Endodermal cell (in vitro differentiated cells): ENCODE results near the gene MT4. TPM values are rescaled to one million over a fixed set of nuclear protein-coding genes. Genes with fewer than 3 reads are reported as not detected.

Source experiments
- DNase-seq: peaks from one replicate; pipeline ENCODE4 v3.0.0-alpha.2; 2017
- H3K27ac ChIP-seq: 2 replicates; pipeline ENCODE4 v1.5.1; 2013; ENCODE audit warnings: mild to moderate bottlenecking, low read depth, low read length, moderate library complexity
- H3K27me3 ChIP-seq: 2 replicates; pipeline ENCODE4 v1.6.1; 2013; ENCODE audit warnings: mild to moderate bottlenecking, low read length, moderate library complexity; ENCODE audit not compliant: insufficient read depth, control insufficient read depth, poor library complexity, severe bottlenecking
- H3K36me3 ChIP-seq: 2 replicates; pipeline ENCODE4 v1.7.0; 2013; ENCODE audit warnings: mild to moderate bottlenecking, low read length, moderate library complexity; ENCODE audit not compliant: control insufficient read depth, insufficient read depth
- H3K4me1 ChIP-seq: one replicate; pipeline ENCODE4 v1.7.0; 2013; ENCODE audit warnings: low read length; ENCODE audit not compliant: control insufficient read depth, insufficient read depth
- H3K4me3 ChIP-seq: 2 replicates; pipeline ENCODE4 v1.5.1; 2013; ENCODE audit warnings: mild to moderate bottlenecking, low read length, moderate library complexity
- H3K9ac ChIP-seq: 2 replicates; pipeline ENCODE4 v1.6.1; 2013; ENCODE audit warnings: mild to moderate bottlenecking, low read length, moderate library complexity; ENCODE audit not compliant: poor library complexity, severe bottlenecking; ENCODE audit errors: extremely low read depth
- H3K9me3 ChIP-seq: 2 replicates; pipeline ENCODE4 v1.6.1; 2013; ENCODE audit warnings: mild to moderate bottlenecking, low read length, moderate library complexity; ENCODE audit not compliant: control insufficient read depth
- H3K27ac Mint-ChIP-seq: 2 replicates; pipeline ENCODE4 v1.8.0; 2020; ENCODE audit warnings: mixed read lengths
- H3K27me3 Mint-ChIP-seq: 2 replicates; pipeline ENCODE4 v1.8.0; 2021; ENCODE audit warnings: mild to moderate bottlenecking, mixed read lengths; ENCODE audit not compliant: insufficient read depth
- H3K36me3 Mint-ChIP-seq: 2 replicates; pipeline ENCODE4 v1.8.0; 2020; ENCODE audit warnings: low read depth, mixed read lengths
- H3K4me1 Mint-ChIP-seq: 2 replicates; pipeline ENCODE4 v1.8.0; 2020; ENCODE audit warnings: mixed read lengths
- H3K4me3 Mint-ChIP-seq: 2 replicates; pipeline ENCODE4 v1.8.0; 2020; ENCODE audit warnings: mild to moderate bottlenecking, moderate library complexity, mixed read lengths
- H3K9me3 Mint-ChIP-seq: 2 replicates; pipeline ENCODE4 v1.8.0; 2020; ENCODE audit warnings: mild to moderate bottlenecking, mixed read lengths
- WGBS, 2 experiments: methylation state at CpG; one replicate each; pipeline versions ENCODE4 v1.1.5 to v1.1.7; 2013; ENCODE audit warnings: missing lambda C conversion rate in 2 of 2, mixed read lengths in 1 of 2; ENCODE audit not compliant: insufficient coverage in 1 of 2, insufficient read length in 1 of 2; 5-methylcytosine and 5-hydroxymethylcytosine counted together
- total RNA-seq, 2 donors: library from RNA; stranded (reverse); fragmentation: NEBNext Ultra II Directional in 1 of 2; extraction: Animal tissue kit (Norgen Biotek cat#: 25700) in 1 of 2; gene quantifications; 2 replicates in 1 of 2; 3 replicates in 1 of 2; pipeline ENCODE4 v1.2.1, GENCODE V29; 2021
- TF ChIP-seq, protein P1 (sequence below): fragments of 200-600 bp; sonication (generic); conservative IDR thresholded peaks from 2 replicates; pipeline ENCODE4 v1.5.0; 2021; ENCODE audit warnings: antibody characterized with exemption, mild to moderate bottlenecking

The MT4 gene
- total RNA-seq, 2 donors from 2014 or later = not detected

DNA sequence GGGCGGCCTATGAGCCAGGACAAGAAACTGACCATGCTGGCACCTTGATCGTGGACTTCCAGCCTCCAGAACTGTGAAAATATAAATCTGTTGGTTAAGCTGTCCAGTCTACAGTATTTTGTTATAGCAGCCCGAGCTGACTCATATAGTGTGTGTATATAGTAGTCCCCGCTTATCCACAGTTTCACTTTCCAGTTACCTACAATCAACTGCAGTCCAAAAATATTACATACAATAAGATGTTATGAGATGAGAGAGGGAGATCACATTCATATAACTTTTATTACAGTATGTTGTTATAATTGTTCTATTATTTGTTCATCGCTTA is 29.4 kb downstream of the MT4 start:
- peaks cover 40% of the 10 kb centered on the region for H3K27me3 ChIP-seq
- H3K27ac ChIP-seq = no peak overlapping the region
- H3K4me3 Mint-ChIP-seq = no peak overlapping the region
- no peak for DNase-seq
- no peaks in the 10 kb centered on the region for H3K9me3 Mint-ChIP-seq
- peaks cover 62% of the 10 kb centered on the region for H3K27me3 Mint-ChIP-seq
- TF ChIP-seq, protein P1, sequence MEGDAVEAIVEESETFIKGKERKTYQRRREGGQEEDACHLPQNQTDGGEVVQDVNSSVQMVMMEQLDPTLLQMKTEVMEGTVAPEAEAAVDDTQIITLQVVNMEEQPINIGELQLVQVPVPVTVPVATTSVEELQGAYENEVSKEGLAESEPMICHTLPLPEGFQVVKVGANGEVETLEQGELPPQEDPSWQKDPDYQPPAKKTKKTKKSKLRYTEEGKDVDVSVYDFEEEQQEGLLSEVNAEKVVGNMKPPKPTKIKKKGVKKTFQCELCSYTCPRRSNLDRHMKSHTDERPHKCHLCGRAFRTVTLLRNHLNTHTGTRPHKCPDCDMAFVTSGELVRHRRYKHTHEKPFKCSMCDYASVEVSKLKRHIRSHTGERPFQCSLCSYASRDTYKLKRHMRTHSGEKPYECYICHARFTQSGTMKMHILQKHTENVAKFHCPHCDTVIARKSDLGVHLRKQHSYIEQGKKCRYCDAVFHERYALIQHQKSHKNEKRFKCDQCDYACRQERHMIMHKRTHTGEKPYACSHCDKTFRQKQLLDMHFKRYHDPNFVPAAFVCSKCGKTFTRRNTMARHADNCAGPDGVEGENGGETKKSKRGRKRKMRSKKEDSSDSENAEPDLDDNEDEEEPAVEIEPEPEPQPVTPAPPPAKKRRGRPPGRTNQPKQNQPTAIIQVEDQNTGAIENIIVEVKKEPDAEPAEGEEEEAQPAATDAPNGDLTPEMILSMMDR = no peak
- H3K4me1 ChIP-seq = no peaks in the 10 kb centered on the region
- H3K36me3 ChIP-seq = no peaks in the 10 kb centered on the region
- H3K4me1 Mint-ChIP-seq = no peaks in the 10 kb centered on the region
- 91% methylated on average over 3 of the region's 5 CpGs; no CpG with 5 or more reads in 1 of the 2 experiments for WGBS, 2 experiments
- H3K9me3 ChIP-seq = no peaks in the 10 kb centered on the region
- no peaks in the 10 kb centered on the region for H3K36me3 Mint-ChIP-seq
- no peak overlapping the region for H3K9ac ChIP-seq
- no peak overlapping the region for H3K4me3 ChIP-seq
- no peak overlapping the region for H3K27ac Mint-ChIP-seq

GRCh38 chr16:56600398-56600999 is 35.6 kb downstream of the MT4 start:
- Histone ChIP-seq H3K9me3 (no peaks in the 10 kb centered on the region), H3K4me3 (no peak overlapping the region), H3K27ac (no peak overlapping the region), H3K9ac (no peak overlapping the region), H3K36me3 (no peaks in the 10 kb centered on the region), H3K4me1 (no peaks in the 10 kb centered on the region), H3K27me3 (peaks cover 5% of the 10 kb centered on the region)
- Mint-ChIP-seq H3K27me3 (peaks cover 35% of the 10 kb centered on the region), H3K4me1 (no peaks in the 10 kb centered on the region), H3K4me3 (no peak overlapping the region), H3K27ac (no peak overlapping the region), H3K9me3 (no peaks in the 10 kb centered on the region), H3K36me3 (no peaks in the 10 kb centered on the region)
- TF ChIP-seq, protein P1 = peak; percentile 76
- peak; percentile 73 for DNase-seq
- WGBS, 2 experiments = 63 to 65% methylated on average over 5 to 8 of the region's 8 CpGs

DNA sequence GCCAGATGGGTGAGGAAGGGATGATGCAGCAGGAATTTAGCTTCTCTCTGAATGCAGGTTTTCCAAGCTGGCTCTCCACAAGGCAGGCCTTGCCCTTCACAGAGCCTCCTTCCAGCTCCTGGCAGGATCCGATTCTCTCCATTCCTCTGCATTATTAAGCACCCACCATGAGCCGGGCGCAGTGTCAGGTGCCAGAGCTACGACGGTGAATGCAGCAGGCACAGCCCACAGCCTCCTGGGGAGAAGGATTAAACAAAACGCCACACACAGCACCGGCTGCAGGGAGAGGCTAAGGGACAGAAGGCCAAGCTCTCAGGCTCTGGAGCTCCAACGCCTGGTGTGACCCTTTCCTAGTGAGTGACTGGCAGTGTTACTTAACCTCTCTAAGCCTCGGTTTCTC is 36.5 kb downstream of the MT4 start:
- H3K36me3 ChIP-seq = no peaks in the 10 kb centered on the region
- no peaks in the 10 kb centered on the region for H3K4me1 ChIP-seq
- no peak for DNase-seq
- Mint-ChIP-seq H3K27me3 (peaks cover 39% of the 10 kb centered on the region), H3K27ac (no peak overlapping the region), H3K9me3 (no peaks in the 10 kb centered on the region), H3K4me3 (no peak overlapping the region), H3K4me1 (no peaks in the 10 kb centered on the region), H3K36me3 (no peaks in the 10 kb centered on the region)
- H3K27ac ChIP-seq = no peak overlapping the region
- H3K4me3 ChIP-seq = no peak overlapping the region
- no peaks in the 10 kb centered on the region for H3K9me3 ChIP-seq
- 69 to 71% methylated on average over 8 to 9 of the region's 9 CpGs for WGBS, 2 experiments
- H3K9ac ChIP-seq = no peak overlapping the region
- TF ChIP-seq, protein P1 = no peak
- H3K27me3 ChIP-seq = peaks cover 7% of the 10 kb centered on the region
